Suprapubic skin (tissue), 4 donors: ENCODE data around the gene IL11. TPM values are rescaled to one million over a fixed set of nuclear protein-coding genes. Genes with fewer than 3 reads are reported as not detected.
"Not testable (repeated sequence)": the region's sequence is repeated elsewhere in the genome, so short reads cannot be mapped to it uniquely, and the experiment has no call there.

ENCODE experiments used
- DNase-seq, 2 donors: peaks; one replicate each; pipeline ENCODE4 v3.0.0-alpha.2; 2019; ENCODE audit warnings: low spot score in 2 of 2
- H3K27ac ChIP-seq: fragments of 200-600 bp; sonication (generic); one replicate; pipeline ENCODE4 v1.5.1; 2019
- H3K27me3 ChIP-seq: fragments of 200-600 bp; sonication (generic); one replicate; pipeline ENCODE4 v1.5.1; 2019
- H3K36me3 ChIP-seq: fragments of 200-600 bp; sonication (generic); one replicate; pipeline ENCODE4 v1.5.1; 2019
- H3K4me1 ChIP-seq: fragments of 200-600 bp; sonication (generic); one replicate; pipeline ENCODE4 v1.5.1; 2019
- H3K4me3 ChIP-seq: fragments of 200-600 bp; sonication (generic); one replicate; pipeline ENCODE4 v1.5.1; 2019; ENCODE audit warnings: mild to moderate bottlenecking
- H3K9me3 ChIP-seq: fragments of 200-600 bp; sonication (generic); one replicate; pipeline ENCODE4 v1.5.1; 2019
- EP300 ChIP-seq: sonication (generic); formaldehyde crosslinking; IDR thresholded peaks from one replicate; pipeline ENCODE4 v1.6.1; 2017; ENCODE audit warnings: antibody characterized with exemption
- POLR2A ChIP-seq, 2 donors: fragments of 450-650 bp; IDR thresholded peaks; one replicate each; pipeline ENCODE4 v1.6.1; 2017; ENCODE audit warnings: antibody characterized with exemption in 2 of 2, mild to moderate bottlenecking in 2 of 2, moderate library complexity in 2 of 2
- POLR2AphosphoS5 ChIP-seq, 3 donors: sonication (generic); formaldehyde crosslinking; IDR thresholded peaks; one replicate each; pipeline ENCODE4 v1.6.1; 2017; ENCODE audit warnings: antibody characterized with exemption in 3 of 3
- WGBS: methylation state at CpG from one replicate; pipeline ENCODE4 v1.1.5; 2018; 5-methylcytosine and 5-hydroxymethylcytosine counted together
- total RNA-seq, 4 donors: library from RNA; depleted of rRNA; stranded (reverse); fragments of >200 nt; gene quantifications; one replicate each; pipeline ENCODE4 v1.1.0, GENCODE V29; 2016
- TF ChIP-seq, protein P1 (sequence below), 2 donors: fragments of 200-600 bp in 1 of 2; fragments of 450-650 bp in 1 of 2; sonication (generic) in 1 of 2; IDR thresholded peaks; one replicate each; pipeline ENCODE4 v1.5.1; 2016 to 2019; ENCODE audit warnings: antibody characterized with exemption in 2 of 2, mild to moderate bottlenecking in 1 of 2, moderate library complexity in 1 of 2

IL11 gene
- total RNA-seq, 4 donors from 2014 or later = 0.97 to 1.7 (median 1.2) TPM

DNA sequence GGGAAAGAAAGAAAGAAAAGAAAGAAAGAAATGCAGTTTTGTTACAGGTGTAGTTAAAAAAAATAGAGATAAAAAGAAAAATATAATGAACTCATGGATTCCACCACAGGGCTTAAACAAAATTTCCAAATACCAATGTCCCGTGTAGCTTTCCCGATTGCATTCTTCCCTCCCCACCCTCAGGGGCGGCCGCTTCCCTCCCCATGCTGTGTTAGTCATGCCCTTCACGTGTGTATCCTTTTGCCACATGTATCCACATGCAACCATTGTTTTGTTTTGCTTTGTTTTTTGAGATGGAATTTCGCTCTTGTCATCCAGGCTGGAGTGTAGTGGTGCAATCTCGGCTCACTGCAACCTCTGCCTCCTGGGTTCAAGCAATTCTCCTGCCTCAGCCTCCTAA is 34.2 kb downstream of the IL11 start:
- no peak overlapping the region for H3K27ac ChIP-seq
- peaks cover 12% of the 10 kb centered on the region for H3K27me3 ChIP-seq
- no peak overlapping the region for H3K4me3 ChIP-seq
- H3K9me3 ChIP-seq = no peaks in the 10 kb centered on the region
- no peak for DNase-seq
- H3K36me3 ChIP-seq = no peaks in the 10 kb centered on the region
- TF ChIP-seq, protein P1, sequence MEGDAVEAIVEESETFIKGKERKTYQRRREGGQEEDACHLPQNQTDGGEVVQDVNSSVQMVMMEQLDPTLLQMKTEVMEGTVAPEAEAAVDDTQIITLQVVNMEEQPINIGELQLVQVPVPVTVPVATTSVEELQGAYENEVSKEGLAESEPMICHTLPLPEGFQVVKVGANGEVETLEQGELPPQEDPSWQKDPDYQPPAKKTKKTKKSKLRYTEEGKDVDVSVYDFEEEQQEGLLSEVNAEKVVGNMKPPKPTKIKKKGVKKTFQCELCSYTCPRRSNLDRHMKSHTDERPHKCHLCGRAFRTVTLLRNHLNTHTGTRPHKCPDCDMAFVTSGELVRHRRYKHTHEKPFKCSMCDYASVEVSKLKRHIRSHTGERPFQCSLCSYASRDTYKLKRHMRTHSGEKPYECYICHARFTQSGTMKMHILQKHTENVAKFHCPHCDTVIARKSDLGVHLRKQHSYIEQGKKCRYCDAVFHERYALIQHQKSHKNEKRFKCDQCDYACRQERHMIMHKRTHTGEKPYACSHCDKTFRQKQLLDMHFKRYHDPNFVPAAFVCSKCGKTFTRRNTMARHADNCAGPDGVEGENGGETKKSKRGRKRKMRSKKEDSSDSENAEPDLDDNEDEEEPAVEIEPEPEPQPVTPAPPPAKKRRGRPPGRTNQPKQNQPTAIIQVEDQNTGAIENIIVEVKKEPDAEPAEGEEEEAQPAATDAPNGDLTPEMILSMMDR (IDR thresholded peaks at IDR 0.05) = no peak
- TF ChIP-seq POLR2A (IDR thresholded peaks at IDR 0.05) (no peak), POLR2AphosphoS5 (IDR thresholded peaks at IDR 0.05) (peak in 1 of 3 donors; percentile 25)
- H3K4me1 ChIP-seq = peaks cover 23% of the 10 kb centered on the region
- WGBS = 36% methylated on average over 7 of the region's 7 CpGs

DNA sequence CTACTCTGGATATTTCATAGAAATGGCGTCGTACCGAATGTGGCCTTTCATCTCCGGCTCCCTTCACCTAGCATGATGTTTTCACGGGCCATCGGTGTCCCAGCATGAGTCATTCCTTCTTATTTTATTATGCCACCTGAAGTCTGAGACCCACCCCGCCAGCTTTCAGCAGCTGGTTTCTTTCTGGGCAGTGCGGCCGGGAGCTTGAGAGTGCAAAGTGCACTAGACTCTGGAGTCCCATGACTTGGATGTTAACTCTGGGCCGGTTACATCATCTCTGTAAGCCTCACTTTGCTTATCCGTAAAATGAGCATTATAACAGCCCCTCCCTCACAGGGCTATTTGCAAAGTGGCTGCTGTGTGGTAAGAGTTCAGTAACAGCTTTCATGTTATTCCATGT is 36.4 kb downstream of the IL11 start:
- no peak for DNase-seq
- WGBS = 80% methylated on average over 11 of the region's 11 CpGs
- no peak overlapping the region for H3K27ac ChIP-seq
- no peak overlapping the region for H3K4me3 ChIP-seq
- H3K9me3 ChIP-seq = no peaks in the 10 kb centered on the region
- no peaks in the 10 kb centered on the region for H3K36me3 ChIP-seq
- TF ChIP-seq POLR2AphosphoS5 (IDR thresholded peaks at IDR 0.05) (no peak), POLR2A (IDR thresholded peaks at IDR 0.05) (no peak), EP300 (no peak)
- TF ChIP-seq, protein P1 (IDR thresholded peaks at IDR 0.05) = no peak
- peaks cover 9% of the 10 kb centered on the region for H3K4me1 ChIP-seq
- H3K27me3 ChIP-seq = peaks cover 12% of the 10 kb centered on the region

DNA sequence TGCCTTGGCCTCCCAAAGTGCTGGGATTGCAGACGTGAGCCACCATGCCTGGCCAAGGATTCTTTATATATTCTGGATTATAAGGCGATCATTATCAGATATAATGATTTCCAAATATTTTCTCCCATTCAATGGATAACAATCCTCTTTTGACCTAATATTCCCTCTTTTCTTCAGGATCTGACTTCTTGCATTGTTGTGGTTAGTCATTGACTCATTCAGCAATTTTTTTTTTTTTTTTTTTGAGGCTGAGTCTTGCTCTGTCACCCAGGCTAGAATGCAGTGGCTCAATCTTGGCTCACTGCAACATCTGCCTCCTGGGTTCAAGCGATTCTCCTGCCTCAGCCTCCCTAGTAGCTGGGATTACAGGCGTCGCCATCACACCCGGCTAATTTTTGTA is 40.5 kb downstream of the IL11 start:
- H3K4me3 ChIP-seq, H3K36me3 ChIP-seq, H3K9me3 ChIP-seq, H3K4me1 ChIP-seq, DNase-seq, H3K27ac ChIP-seq: not testable (repeated sequence)
- 87% methylated on average over 6 of the region's 6 CpGs for WGBS
- H3K27me3 ChIP-seq = peaks cover 12% of the 10 kb centered on the region

DNA sequence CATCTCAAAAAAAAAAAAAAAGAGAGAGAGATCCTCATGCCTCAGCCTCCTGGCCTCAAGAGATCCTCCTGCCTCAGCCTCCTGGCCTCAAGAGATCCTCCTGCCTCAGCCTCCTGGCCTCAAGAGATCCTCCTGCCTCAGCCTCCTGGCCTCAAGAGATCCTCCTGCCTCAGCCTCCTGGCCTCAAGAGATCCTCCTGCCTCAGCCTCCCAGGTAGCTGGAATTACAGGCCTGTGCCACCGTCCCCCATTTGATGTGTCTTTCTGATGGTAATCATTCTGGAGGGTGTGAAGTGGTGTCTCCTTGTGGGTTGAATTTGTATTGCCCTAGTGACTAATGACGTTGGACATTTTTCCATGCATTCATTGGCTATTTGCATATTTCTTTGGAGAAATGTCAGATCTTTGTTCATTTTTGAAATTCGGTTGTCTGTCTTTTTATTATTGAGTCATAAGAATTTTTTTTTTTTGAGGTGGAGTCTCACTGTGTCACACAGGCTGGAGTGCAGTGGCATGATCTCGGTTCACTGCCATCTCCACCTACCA is 41.4 kb downstream of the IL11 start:
- not testable (repeated sequence) for H3K27me3 ChIP-seq, H3K27ac ChIP-seq, H3K9me3 ChIP-seq, H3K36me3 ChIP-seq, DNase-seq, H3K4me1 ChIP-seq, H3K4me3 ChIP-seq
- WGBS = 63% methylated on average over 4 of the region's 4 CpGs

DNA sequence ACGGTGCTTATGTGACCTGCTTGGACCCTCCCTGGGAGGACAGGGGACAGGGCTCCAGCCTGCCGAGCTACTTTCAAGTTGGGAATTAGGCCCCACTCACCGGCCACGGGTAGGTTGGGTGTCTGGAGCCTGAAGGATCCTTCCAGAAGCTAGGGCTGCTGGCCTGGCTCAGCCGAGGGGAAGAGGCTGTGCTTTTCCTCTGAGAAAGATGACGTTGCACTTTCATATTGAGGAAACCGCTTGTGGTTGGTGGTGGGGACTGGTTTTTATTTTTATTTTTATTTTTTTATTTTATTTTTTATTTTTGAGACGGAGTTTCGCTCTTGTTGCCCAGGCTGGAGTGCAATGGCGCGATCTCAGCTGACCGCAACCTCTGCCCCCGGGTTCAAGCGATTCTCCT is 45.1 kb downstream of the IL11 start, which contains the start of gene TMEM150B:
TMEM150B (minus strand) TSS at position 170 of the 400 bp plus-strand sequence. CDS start 4,305 bp downstream, outside the sequence.
- Histone ChIP-seq H3K27me3 (peaks cover 9% of the 10 kb centered on the region), H3K4me1 (no peaks in the 10 kb centered on the region), H3K27ac (no peak within 1 kb of the TSS), H3K4me3 (no peak within 1 kb of the TSS), H3K9me3 (no peaks in the 10 kb centered on the region), H3K36me3 (no peaks in the 10 kb centered on the region)
- DNase-seq = no peak
- WGBS = 80% methylated on average over 14 of the region's 14 CpGs
- no peak for TF ChIP-seq EP300
- TF ChIP-seq, protein P1 (IDR thresholded peaks at IDR 0.05) = no peak
- no peak for TF ChIP-seq POLR2A (IDR thresholded peaks at IDR 0.05)
- TF ChIP-seq POLR2AphosphoS5 (IDR thresholded peaks at IDR 0.05) = no peak

DNA sequence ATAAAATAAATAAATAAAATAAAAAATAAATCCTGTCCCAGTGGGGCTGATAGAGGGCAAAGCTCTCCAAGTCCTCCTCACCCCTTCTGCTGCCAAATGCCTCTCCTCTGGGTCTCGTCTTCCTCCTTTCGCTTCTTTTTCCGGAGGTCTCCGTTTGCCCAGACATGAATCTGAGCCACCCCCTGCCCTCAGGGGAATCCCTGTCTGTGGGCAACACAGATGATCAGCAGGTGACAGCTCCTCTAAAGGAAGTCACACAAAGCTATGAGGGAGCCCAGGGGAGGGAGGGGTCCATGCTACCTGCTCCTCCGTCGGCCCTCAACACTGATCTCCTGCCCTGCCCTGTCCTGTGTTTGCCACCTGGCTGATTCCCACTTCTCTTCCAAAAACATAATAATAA is 45.6 kb downstream of the IL11 start:
- no peak overlapping the region for H3K4me3 ChIP-seq
- H3K27me3 ChIP-seq = peaks cover 14% of the 10 kb centered on the region
- no peak for DNase-seq
- no peaks in the 10 kb centered on the region for H3K36me3 ChIP-seq
- no peaks in the 10 kb centered on the region for H3K9me3 ChIP-seq
- no peak for TF ChIP-seq EP300
- TF ChIP-seq, protein P1 (IDR thresholded peaks at IDR 0.05) = no peak
- no peak for TF ChIP-seq POLR2AphosphoS5 (IDR thresholded peaks at IDR 0.05)
- TF ChIP-seq POLR2A (IDR thresholded peaks at IDR 0.05) = no peak
- H3K4me1 ChIP-seq = no peaks in the 10 kb centered on the region
- no peak overlapping the region for H3K27ac ChIP-seq
- 67% methylated on average over 6 of the region's 6 CpGs for WGBS
